Rectal smooth muscle tissue (tissue), 1 donor: ENCODE data around the gene CERCAM.

ENCODE experiments used
- H3K27ac ChIP-seq: one replicate; pipeline ENCODE4 v1.7.0; 2013; ENCODE audit warnings: low read depth, low read length, inconsistent platforms
- H3K27me3 ChIP-seq: one replicate; pipeline ENCODE4 v1.7.0; 2013; ENCODE audit warnings: low read length; ENCODE audit not compliant: control insufficient read depth, insufficient read depth
- H3K36me3 ChIP-seq: one replicate; pipeline ENCODE4 v1.7.0; 2013; ENCODE audit warnings: low read length; ENCODE audit not compliant: control insufficient read depth, insufficient read depth
- H3K4me1 ChIP-seq: one replicate; pipeline ENCODE4 v1.7.0; 2013; ENCODE audit warnings: low read length; ENCODE audit not compliant: control insufficient read depth, insufficient read depth
- H3K4me3 ChIP-seq: one replicate; pipeline ENCODE4 v1.7.0; 2013; ENCODE audit warnings: low read length
- H3K9ac ChIP-seq: one replicate; pipeline ENCODE4 v1.7.0; 2013; ENCODE audit warnings: low read length

CERCAM gene

GRCh38 chr9:128457207-128457606 is 36.5 kb downstream of the CERCAM start:
- Histone ChIP-seq H3K36me3 (peaks cover 10% of the 10 kb centered on the region), H3K4me3 (peak overlapping the region; percentile 95), H3K9ac (no peak overlapping the region), H3K4me1 (no peaks in the 10 kb centered on the region), H3K27ac (no peak overlapping the region), H3K27me3 (no peaks in the 10 kb centered on the region)

- no peak overlapping the region for H3K27ac ChIP-seq
- H3K36me3 ChIP-seq = peaks cover 10% of the 10 kb centered on the region
- H3K27me3 ChIP-seq = no peaks in the 10 kb centered on the region
- no peak overlapping the region for H3K9ac ChIP-seq
- H3K4me1 ChIP-seq = no peaks in the 10 kb centered on the region
- H3K4me3 ChIP-seq = no peak overlapping the region
Observed at GRCh38 chr9:128459011-128459410, 38.4 kb downstream of the CERCAM start.

- no peaks in the 10 kb centered on the region for H3K27me3 ChIP-seq
- H3K4me1 ChIP-seq = no peaks in the 10 kb centered on the region
- no peak overlapping the region for H3K9ac ChIP-seq
- peaks cover 19% of the 10 kb centered on the region for H3K36me3 ChIP-seq
- H3K4me3 ChIP-seq = no peak overlapping the region
- H3K27ac ChIP-seq = no peak overlapping the region
Observed at GRCh38 chr9:128469070-128469469, 48.4 kb downstream of the CERCAM start.

DNA sequence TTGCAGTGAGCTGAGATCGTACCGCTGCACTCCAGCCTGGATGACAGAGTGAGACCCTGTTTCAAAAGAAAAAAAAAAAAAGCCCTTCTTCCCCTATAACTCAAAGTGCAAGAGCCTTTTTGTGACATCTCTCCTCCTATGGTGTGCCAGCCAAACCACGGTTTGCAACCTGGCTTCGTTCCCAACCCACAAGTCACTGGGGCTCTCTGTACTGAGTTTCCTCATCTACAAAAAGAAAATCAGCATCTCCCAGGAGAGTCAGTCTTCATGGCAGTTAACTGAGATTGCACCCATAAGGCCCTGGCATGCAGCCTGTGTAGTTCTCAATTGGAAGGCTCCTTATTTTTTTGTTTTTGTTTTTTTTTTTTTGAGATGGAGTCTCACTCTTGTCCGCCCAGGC is 49.9 kb downstream of the CERCAM start:
- Histone ChIP-seq H3K9ac (no peak overlapping the region), H3K27me3 (no peaks in the 10 kb centered on the region), H3K27ac (no peak overlapping the region), H3K36me3 (peaks cover 16% of the 10 kb centered on the region), H3K4me1 (no peaks in the 10 kb centered on the region), H3K4me3 (no peak overlapping the region)

DNA sequence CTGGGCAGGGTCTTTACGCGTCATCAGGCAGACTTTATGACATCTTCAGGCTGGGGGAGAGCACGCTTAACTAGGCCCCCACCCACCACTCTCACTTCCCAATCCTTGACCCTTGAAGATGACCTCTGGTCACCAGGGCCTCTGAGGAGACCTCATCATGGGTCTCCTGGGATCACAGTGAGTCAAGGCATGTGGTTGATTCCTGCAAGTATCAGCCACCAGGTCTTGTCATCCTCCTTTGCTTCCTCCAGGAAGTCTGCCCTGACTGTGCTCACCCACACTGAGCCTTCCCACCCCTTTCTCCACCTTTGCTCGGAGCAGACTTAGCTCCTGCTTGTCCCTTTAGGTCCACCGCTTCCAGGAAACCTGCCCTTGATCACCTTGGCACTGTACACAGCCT is 52.4 kb downstream of the CERCAM start:
- Histone ChIP-seq H3K36me3 (peaks cover 13% of the 10 kb centered on the region), H3K27me3 (no peaks in the 10 kb centered on the region), H3K27ac (no peak overlapping the region), H3K4me1 (no peaks in the 10 kb centered on the region), H3K9ac (no peak overlapping the region), H3K4me3 (no peak overlapping the region)

DNA sequence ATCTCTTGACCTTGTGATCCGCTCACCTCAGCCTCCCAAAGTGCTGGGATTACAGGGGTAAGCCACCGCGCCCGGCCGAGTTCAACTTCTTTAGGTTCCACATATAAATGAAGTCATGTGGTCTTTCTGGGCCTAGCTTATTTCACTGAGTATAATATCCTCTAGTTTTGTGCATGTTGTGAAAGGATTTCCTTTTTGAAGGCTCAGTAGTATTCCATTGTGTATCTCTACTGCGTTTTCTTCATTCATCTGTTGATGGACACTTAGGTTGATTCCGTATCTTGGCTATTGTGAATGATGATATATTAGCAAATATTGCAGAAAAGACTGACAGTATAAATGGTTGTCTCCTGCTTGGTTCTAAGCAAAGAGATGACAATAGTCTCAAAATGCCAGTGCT is 55.2 kb downstream of the CERCAM start:
- Histone ChIP-seq H3K27me3 (no peaks in the 10 kb centered on the region), H3K4me1 (no peaks in the 10 kb centered on the region), H3K36me3 (peaks cover 8% of the 10 kb centered on the region), H3K9ac (no peak overlapping the region), H3K4me3 (no peak overlapping the region), H3K27ac (no peak overlapping the region)

GRCh38 chr9:128479262-128479661 is 58.6 kb downstream of the CERCAM start:
- no peak overlapping the region for H3K9ac ChIP-seq
- H3K4me1 ChIP-seq = no peaks in the 10 kb centered on the region
- no peak overlapping the region for H3K27ac ChIP-seq
- H3K27me3 ChIP-seq = no peaks in the 10 kb centered on the region
- no peak overlapping the region for H3K4me3 ChIP-seq
- H3K36me3 ChIP-seq = peaks cover under 1% of the 10 kb centered on the region

DNA sequence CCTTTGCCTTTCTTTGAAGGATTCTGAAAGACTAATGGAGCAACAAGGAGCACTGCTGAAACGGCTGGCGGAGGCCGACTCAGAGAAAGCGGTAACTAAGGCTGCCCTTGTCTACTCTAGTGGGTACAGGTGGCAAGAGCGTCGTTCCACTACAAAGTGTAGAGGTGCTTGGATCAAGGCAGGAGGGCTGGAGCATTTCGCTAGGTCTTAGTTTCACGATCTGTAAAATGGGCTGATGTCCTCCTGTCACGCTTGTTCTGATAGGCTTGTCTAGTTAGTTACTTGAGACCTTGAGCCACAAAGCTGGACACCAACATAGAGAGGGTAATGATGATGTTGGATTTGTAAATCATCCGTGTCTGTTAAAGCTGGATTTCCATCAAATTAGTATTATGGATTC is 60.9 kb downstream of the CERCAM start:
- Histone ChIP-seq H3K27ac (no peak overlapping the region), H3K4me1 (no peaks in the 10 kb centered on the region), H3K4me3 (no peak overlapping the region), H3K36me3 (peaks cover 19% of the 10 kb centered on the region), H3K27me3 (no peaks in the 10 kb centered on the region), H3K9ac (no peak overlapping the region)

DNA sequence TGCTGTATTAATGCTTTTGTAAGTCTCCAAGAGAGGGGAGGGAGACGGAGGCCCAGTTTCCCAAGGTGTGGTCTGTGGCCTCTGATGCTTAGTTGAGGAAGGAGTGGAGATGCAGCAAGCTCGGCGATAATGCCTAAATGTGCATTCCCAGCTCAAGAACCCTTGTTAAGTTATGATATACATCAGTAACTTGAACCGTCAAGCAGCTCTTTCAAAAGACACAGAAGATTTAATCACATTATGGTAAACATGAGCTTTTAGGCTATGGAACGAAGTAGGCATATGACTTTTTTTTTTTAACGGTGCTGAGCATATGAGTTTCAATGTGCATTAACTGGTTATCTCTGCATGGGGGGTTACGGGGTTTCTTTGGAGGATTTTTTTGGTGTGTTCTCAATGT is 61.5 kb downstream of the CERCAM start:
- Histone ChIP-seq H3K4me1 (no peaks in the 10 kb centered on the region), H3K36me3 (peaks cover 24% of the 10 kb centered on the region), H3K9ac (no peak overlapping the region), H3K27me3 (no peaks in the 10 kb centered on the region), H3K27ac (no peak overlapping the region), H3K4me3 (no peak overlapping the region)

- H3K4me1 ChIP-seq = no peaks in the 10 kb centered on the region
- no peak overlapping the region for H3K27ac ChIP-seq
- H3K36me3 ChIP-seq = peaks cover 26% of the 10 kb centered on the region
- H3K9ac ChIP-seq = no peak overlapping the region
- no peak overlapping the region for H3K4me3 ChIP-seq
- H3K27me3 ChIP-seq = no peaks in the 10 kb centered on the region
Observed at GRCh38 chr9:128484686-128485413, 64.2 kb downstream of the CERCAM start.

DNA sequence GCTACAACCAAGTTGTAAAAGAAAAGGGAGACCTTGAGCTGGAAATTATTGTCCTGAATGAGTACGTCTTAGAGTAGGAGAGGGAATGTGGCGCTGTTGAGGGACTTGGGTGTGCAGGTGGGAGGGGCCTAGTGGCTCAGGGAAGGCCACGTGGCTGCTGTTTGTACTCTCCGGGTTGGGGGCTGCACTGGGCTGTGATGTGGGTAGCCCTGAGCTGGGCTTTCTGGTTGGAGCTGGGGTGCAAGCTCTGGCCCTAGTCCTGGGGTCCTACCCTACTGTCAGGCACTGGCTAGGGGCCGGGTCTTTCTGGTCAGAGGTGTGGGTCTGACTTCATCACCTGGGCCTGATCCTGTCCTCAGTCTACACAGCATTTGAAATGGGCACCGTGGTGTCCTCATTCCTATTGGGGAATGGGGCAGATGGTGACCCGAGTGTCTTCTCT is 64.8 kb downstream of the CERCAM start:
- H3K36me3 ChIP-seq = peaks cover 26% of the 10 kb centered on the region

GRCh38 chr9:128486201-128486600 is 65.5 kb downstream of the CERCAM start:
- H3K27me3 ChIP-seq = no peaks in the 10 kb centered on the region
- H3K4me1 ChIP-seq = no peaks in the 10 kb centered on the region
- no peak overlapping the region for H3K27ac ChIP-seq
- peaks cover 26% of the 10 kb centered on the region for H3K36me3 ChIP-seq
- H3K4me3 ChIP-seq = no peak overlapping the region
- no peak overlapping the region for H3K9ac ChIP-seq

More for the DNA sequence above, 64.8 kb downstream of the CERCAM start:
- H3K4me1 ChIP-seq = no peaks in the 10 kb centered on the region
- H3K27me3 ChIP-seq = no peaks in the 10 kb centered on the region
- no peak overlapping the region for H3K4me3 ChIP-seq
- H3K9ac ChIP-seq = no peak overlapping the region
- H3K27ac ChIP-seq = no peak overlapping the region
